Measurements from ENCODE around the gene IRAK4. TPM values are rescaled to one million over a fixed set of nuclear protein-coding genes. Genes with fewer than 3 reads are reported as not detected.
A peak's percentile ranks its signal among the peaks of the same experiment; 100 is the strongest.

The IRAK4 gene
- total and polyA plus RNA-seq, 2 donors, result 30.4 to 43.8 TPM

DNA sequence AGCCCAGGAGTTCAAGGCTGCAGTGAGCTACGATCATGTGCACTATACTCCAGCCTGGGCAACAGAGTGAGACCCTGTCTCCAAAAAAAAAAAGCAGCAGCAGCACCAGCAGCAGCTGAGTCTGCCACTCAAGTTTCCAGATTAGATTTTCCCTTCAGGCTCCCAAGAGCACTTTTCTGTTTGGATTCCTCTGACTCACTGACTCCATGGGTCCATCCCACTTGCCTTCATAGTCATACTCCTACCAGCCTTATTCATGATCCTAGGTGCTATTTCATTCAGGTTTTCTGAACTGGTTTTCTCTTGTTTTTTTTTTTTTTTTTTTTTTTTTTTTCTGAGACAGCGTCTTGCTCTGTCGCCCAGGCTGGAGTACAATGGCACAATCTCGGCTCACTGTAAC, 54.2 kb downstream of the IRAK4 start:
- Histone ChIP-seq H3K4me3 (ENCODE audit: low read length in 2 of 2) (no peak overlapping the region), H3K4me1 (ENCODE audit: control insufficient read depth in 2 of 2, insufficient read depth in 2 of 2, low read length in 2 of 2) (no peaks in the 10 kb centered on the region), H3K27ac (ENCODE audit: low read depth in 1 of 2, low read length in 1 of 2) (no peak overlapping the region), H3K36me3 (ENCODE audit: control insufficient read depth in 2 of 2, insufficient read depth in 2 of 2, low read length in 1 of 2) (no peaks in the 10 kb centered on the region), H3K9me3 (ENCODE audit: control insufficient read depth in 2 of 2, insufficient read depth in 1 of 2, low read length in 1 of 2) (no peaks in the 10 kb centered on the region), H3K27me3 (ENCODE audit: control insufficient read depth in 2 of 2, insufficient read depth in 1 of 2, low read length in 1 of 2) (no peaks in the 10 kb centered on the region)
- 96% methylated on average over 4 of the region's 4 CpGs for WGBS
- DNase-seq (ENCODE audit: low read depth in 6 of 9, low spot score in 9 of 9), result no peak

DNA sequence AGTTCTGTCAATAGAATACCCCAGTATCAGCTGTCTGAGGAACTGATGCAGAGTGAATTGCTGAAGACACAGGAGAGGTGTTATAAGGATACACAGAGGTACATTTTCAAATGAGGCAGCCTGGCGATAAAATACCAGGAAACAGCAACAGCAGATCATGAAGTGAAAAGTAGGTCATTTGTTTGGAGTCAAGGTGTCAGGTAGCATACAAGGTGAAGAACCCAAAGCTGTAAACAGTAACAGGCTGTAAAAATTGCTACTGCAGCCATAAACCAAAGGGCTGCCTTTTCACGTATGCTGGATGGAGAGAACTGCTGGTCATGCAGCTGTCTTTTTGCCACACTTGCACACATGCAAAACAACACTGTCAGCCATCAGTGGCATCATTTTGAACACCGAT, 56.7 kb downstream of the IRAK4 start:
- H3K9me3 ChIP-seq (ENCODE audit: control insufficient read depth in 2 of 2, insufficient read depth in 1 of 2, low read length in 1 of 2), result no peaks in the 10 kb centered on the region
- H3K27me3 ChIP-seq (ENCODE audit: control insufficient read depth in 2 of 2, insufficient read depth in 1 of 2, low read length in 1 of 2), result no peaks in the 10 kb centered on the region
- DNase-seq (ENCODE audit: low read depth in 6 of 9, low spot score in 9 of 9), result no peak
- H3K4me3 ChIP-seq (ENCODE audit: low read length in 2 of 2), result no peak overlapping the region
- no peak overlapping the region for H3K27ac ChIP-seq (ENCODE audit: low read depth in 1 of 2, low read length in 1 of 2)
- no peaks in the 10 kb centered on the region for H3K4me1 ChIP-seq (ENCODE audit: control insufficient read depth in 2 of 2, insufficient read depth in 2 of 2, low read length in 2 of 2)
- H3K36me3 ChIP-seq (ENCODE audit: control insufficient read depth in 2 of 2, insufficient read depth in 2 of 2, low read length in 1 of 2), result no peaks in the 10 kb centered on the region
- 93% methylated on average over 3 of the region's 3 CpGs for WGBS

DNA sequence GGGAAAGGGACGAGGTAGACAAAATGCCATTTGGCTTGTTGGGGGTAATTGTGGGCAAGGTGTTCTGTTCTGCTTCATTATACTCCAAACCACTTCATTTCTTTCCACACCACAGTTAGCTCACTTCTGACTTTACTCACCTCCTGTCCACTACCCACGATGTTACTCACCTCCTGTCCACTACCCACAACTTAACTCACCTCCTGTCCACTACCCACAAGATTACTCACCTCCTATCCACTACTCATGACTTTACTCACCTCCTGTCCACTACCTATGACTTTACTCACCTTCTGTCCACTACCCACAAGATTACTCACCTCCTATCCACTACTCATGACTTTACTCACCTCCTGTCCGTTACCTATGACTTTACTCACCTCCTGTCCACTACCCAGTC, 57.4 kb downstream of the IRAK4 start:
- no peaks in the 10 kb centered on the region for H3K36me3 ChIP-seq (ENCODE audit: control insufficient read depth in 2 of 2, insufficient read depth in 2 of 2, low read length in 1 of 2)

DNA sequence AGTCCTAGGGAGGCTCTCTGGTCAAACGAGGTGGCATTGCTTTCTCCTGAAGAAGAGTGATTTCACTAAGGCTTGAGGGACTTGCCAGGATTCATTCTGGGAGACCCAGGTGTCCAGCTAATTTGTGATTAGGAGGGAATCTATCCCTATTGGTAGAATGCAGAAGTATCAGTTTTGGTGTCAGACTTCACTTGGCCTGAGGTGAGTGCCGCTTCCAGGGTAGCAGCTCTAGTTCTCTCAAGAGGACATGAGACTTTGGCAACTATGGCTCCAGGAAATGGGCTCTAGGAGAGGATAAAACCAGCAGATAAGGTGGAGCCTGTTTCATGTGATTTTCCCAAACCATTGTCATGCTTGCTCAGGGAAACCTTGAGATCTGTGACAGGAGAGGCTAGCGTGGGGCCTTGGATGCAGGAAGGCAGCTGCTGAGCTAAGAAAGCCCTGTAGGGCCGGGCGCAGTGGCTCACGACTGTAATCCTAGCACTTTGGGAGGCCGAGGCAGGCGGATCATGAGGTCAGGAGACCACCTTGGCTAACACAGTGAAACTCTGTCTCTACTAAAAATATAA, 65.5 kb downstream of the IRAK4 start:
- H3K27me3 ChIP-seq (ENCODE audit: control insufficient read depth in 2 of 2, insufficient read depth in 1 of 2, low read length in 1 of 2), result no peaks in the 10 kb centered on the region
- no peaks in the 10 kb centered on the region for H3K36me3 ChIP-seq (ENCODE audit: control insufficient read depth in 2 of 2, insufficient read depth in 2 of 2, low read length in 1 of 2)
- no peaks in the 10 kb centered on the region for H3K9me3 ChIP-seq (ENCODE audit: control insufficient read depth in 2 of 2, insufficient read depth in 1 of 2, low read length in 1 of 2)
- WGBS, result 96% methylated on average over 8 of the region's 8 CpGs
- H3K4me3 ChIP-seq (ENCODE audit: low read length in 2 of 2), result no peak overlapping the region
- no peak for DNase-seq (ENCODE audit: low read depth in 6 of 9, low spot score in 9 of 9)
- no peaks in the 10 kb centered on the region for H3K4me1 ChIP-seq (ENCODE audit: control insufficient read depth in 2 of 2, insufficient read depth in 2 of 2, low read length in 2 of 2)
- no peak overlapping the region for H3K27ac ChIP-seq (ENCODE audit: low read depth in 1 of 2, low read length in 1 of 2)

More for the DNA sequence above, 57.4 kb downstream of the IRAK4 start:
- Histone ChIP-seq H3K27ac (ENCODE audit: low read depth in 1 of 2, low read length in 1 of 2) (no peak overlapping the region), H3K27me3 (ENCODE audit: control insufficient read depth in 2 of 2, insufficient read depth in 1 of 2, low read length in 1 of 2) (no peaks in the 10 kb centered on the region), H3K4me1 (ENCODE audit: control insufficient read depth in 2 of 2, insufficient read depth in 2 of 2, low read length in 2 of 2) (no peaks in the 10 kb centered on the region), H3K4me3 (ENCODE audit: low read length in 2 of 2) (no peak overlapping the region), H3K9me3 (ENCODE audit: control insufficient read depth in 2 of 2, insufficient read depth in 1 of 2, low read length in 1 of 2) (no peaks in the 10 kb centered on the region)
- WGBS, result 94% methylated on average over 3 of the region's 3 CpGs
- DNase-seq (ENCODE audit: low read depth in 6 of 9, low spot score in 9 of 9), result no peak

DNA sequence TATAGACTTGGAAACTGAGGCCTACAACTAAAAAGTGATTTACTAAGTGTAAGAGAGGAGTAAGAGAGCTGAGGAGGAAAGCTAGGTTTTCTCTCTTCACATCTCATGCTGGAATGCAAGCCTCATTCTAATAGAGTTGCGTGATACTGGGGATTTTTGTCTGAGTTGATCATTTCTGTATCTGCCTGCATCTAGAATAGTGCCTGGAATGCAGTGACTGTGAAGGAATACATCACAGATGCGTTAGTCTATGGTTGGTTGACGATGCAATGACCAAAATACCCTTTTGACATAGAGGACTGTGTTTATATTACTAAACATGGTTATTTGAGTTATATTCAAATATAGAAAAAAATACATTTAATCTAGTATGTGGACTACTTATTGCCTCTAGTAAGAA, 67.9 kb downstream of the IRAK4 start:
- H3K36me3 ChIP-seq (ENCODE audit: control insufficient read depth in 2 of 2, insufficient read depth in 2 of 2, low read length in 1 of 2), result no peaks in the 10 kb centered on the region
- H3K9me3 ChIP-seq (ENCODE audit: control insufficient read depth in 2 of 2, insufficient read depth in 1 of 2, low read length in 1 of 2), result no peaks in the 10 kb centered on the region
- no peak for DNase-seq (ENCODE audit: low read depth in 6 of 9, low spot score in 9 of 9)
- no peak overlapping the region for H3K27ac ChIP-seq (ENCODE audit: low read depth in 1 of 2, low read length in 1 of 2)
- no peak overlapping the region for H3K4me3 ChIP-seq (ENCODE audit: low read length in 2 of 2)
- no peaks in the 10 kb centered on the region for H3K27me3 ChIP-seq (ENCODE audit: control insufficient read depth in 2 of 2, insufficient read depth in 1 of 2, low read length in 1 of 2)
- 95% methylated on average over 3 of the region's 3 CpGs for WGBS
- H3K4me1 ChIP-seq (ENCODE audit: control insufficient read depth in 2 of 2, insufficient read depth in 2 of 2, low read length in 2 of 2), result no peaks in the 10 kb centered on the region

DNA sequence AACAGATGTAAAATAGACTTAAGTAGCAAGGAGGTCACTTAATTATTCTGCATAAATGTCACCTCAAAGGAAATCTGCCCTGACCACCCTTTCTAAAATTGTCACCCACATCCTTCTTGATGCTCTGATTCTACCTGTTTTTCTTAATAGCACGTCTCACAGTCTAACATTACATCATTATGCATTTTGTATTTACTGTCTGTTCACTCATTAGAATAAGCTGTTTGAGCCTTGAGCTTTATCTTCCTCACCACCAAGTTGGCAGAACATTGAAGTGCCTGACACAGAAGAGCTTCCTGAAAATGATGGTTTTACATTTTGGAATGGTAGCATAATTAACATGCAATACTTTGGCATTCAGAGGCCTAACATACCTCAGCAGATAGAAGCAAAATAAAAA, 68.3 kb downstream of the IRAK4 start:
- no peak for DNase-seq (ENCODE audit: low read depth in 6 of 9, low spot score in 9 of 9)

DNA sequence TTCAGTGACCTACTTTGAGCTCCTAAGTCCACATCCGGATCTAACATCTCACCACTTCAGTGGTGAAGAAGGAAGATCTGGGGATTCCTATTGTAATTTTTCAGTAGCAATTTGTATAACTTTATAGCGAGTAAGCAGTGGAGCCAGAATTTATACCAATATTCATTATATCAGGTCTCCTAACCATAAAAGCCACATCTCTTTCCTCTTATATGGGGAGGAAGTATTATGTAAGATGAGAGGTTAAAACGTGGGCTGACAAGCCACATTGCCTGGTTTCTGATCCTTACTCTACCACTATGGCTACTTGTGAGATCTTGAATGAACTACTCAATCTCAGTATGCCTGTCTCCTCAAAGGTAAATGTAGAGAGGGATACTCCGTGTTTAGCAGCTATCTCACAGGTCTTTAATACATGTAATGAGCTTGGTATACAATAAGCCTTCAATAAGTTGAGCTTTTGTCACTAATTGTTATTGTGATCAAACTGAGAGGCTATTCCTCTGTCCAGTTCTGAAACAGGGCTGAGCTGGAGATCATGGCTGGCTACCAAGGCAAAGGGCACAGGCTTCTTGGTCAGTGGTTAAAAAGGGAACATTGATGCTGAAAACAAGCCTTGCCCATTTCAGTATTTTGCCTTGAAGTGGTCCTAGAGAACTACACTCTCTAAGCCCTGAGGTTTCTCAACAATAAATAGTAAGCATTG, 73.9 kb downstream of the IRAK4 start:
- DNase-seq (ENCODE audit: low read depth in 6 of 9, low spot score in 9 of 9), result peak in 1 of 9 donors; percentile 10
- Histone ChIP-seq H3K9me3 (ENCODE audit: control insufficient read depth in 2 of 2, insufficient read depth in 1 of 2, low read length in 1 of 2) (no peaks in the 10 kb centered on the region), H3K4me3 (ENCODE audit: low read length in 2 of 2) (no peak overlapping the region), H3K27me3 (ENCODE audit: control insufficient read depth in 2 of 2, insufficient read depth in 1 of 2, low read length in 1 of 2) (peaks cover 3 to 5% of the 10 kb centered on the region in 2 donors), H3K36me3 (ENCODE audit: control insufficient read depth in 2 of 2, insufficient read depth in 2 of 2, low read length in 1 of 2) (no peaks in the 10 kb centered on the region), H3K4me1 (ENCODE audit: control insufficient read depth in 2 of 2, insufficient read depth in 2 of 2, low read length in 2 of 2) (peaks cover 3 to 6% of the 10 kb centered on the region in 2 donors), H3K27ac (ENCODE audit: low read depth in 1 of 2, low read length in 1 of 2) (no peak overlapping the region)
- WGBS, result 37% methylated on average over 4 of the region's 4 CpGs

More for the DNA sequence above, 68.3 kb downstream of the IRAK4 start:
- Histone ChIP-seq H3K27me3 (ENCODE audit: control insufficient read depth in 2 of 2, insufficient read depth in 1 of 2, low read length in 1 of 2) (no peaks in the 10 kb centered on the region), H3K9me3 (ENCODE audit: control insufficient read depth in 2 of 2, insufficient read depth in 1 of 2, low read length in 1 of 2) (no peaks in the 10 kb centered on the region), H3K4me3 (ENCODE audit: low read length in 2 of 2) (no peak overlapping the region), H3K27ac (ENCODE audit: low read depth in 1 of 2, low read length in 1 of 2) (no peak overlapping the region), H3K36me3 (ENCODE audit: control insufficient read depth in 2 of 2, insufficient read depth in 2 of 2, low read length in 1 of 2) (no peaks in the 10 kb centered on the region), H3K4me1 (ENCODE audit: control insufficient read depth in 2 of 2, insufficient read depth in 2 of 2, low read length in 2 of 2) (no peaks in the 10 kb centered on the region)
- 73% methylated on average over 1 of the region's 1 CpG for WGBS

DNA sequence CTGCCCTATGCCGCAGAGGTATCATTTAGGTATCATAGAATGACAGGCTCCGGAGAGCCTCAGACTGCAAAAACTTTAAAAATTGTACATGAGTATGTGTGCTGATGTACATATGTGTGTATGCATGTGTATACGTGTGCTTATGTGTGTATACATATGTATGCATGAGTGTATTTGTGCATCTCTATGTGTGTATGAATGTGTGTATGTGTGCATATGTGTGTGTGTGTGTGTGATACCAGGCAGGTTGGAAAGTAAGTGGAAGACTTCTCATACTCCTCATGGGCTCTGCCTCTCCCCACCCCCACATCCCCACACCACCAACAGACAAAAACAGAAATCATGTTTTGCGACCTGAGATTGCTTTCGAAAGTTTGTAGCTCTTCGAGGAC, 76.5 kb downstream of the IRAK4 start:
- Histone ChIP-seq H3K36me3 (ENCODE audit: control insufficient read depth in 2 of 2, insufficient read depth in 2 of 2, low read length in 1 of 2) (no peaks in the 10 kb centered on the region), H3K27me3 (ENCODE audit: control insufficient read depth in 2 of 2, insufficient read depth in 1 of 2, low read length in 1 of 2) (peaks cover 3 to 5% of the 10 kb centered on the region in 2 donors), H3K27ac (ENCODE audit: low read depth in 1 of 2, low read length in 1 of 2) (peak overlapping the region in 1 of 2 donors; percentile 88), H3K4me1 (ENCODE audit: control insufficient read depth in 2 of 2, insufficient read depth in 2 of 2, low read length in 2 of 2) (peaks cover 3 to 6% of the 10 kb centered on the region in 2 donors), H3K9me3 (ENCODE audit: control insufficient read depth in 2 of 2, insufficient read depth in 1 of 2, low read length in 1 of 2) (no peaks in the 10 kb centered on the region), H3K4me3 (ENCODE audit: low read length in 2 of 2) (peak overlapping the region; percentile 39 to 68)
- WGBS, result 49% methylated on average over 6 of the region's 6 CpGs
- DNase-seq (ENCODE audit: low read depth in 6 of 9, low spot score in 9 of 9), result peak in 2 of 9 donors; percentile 4 to 6

DNA sequence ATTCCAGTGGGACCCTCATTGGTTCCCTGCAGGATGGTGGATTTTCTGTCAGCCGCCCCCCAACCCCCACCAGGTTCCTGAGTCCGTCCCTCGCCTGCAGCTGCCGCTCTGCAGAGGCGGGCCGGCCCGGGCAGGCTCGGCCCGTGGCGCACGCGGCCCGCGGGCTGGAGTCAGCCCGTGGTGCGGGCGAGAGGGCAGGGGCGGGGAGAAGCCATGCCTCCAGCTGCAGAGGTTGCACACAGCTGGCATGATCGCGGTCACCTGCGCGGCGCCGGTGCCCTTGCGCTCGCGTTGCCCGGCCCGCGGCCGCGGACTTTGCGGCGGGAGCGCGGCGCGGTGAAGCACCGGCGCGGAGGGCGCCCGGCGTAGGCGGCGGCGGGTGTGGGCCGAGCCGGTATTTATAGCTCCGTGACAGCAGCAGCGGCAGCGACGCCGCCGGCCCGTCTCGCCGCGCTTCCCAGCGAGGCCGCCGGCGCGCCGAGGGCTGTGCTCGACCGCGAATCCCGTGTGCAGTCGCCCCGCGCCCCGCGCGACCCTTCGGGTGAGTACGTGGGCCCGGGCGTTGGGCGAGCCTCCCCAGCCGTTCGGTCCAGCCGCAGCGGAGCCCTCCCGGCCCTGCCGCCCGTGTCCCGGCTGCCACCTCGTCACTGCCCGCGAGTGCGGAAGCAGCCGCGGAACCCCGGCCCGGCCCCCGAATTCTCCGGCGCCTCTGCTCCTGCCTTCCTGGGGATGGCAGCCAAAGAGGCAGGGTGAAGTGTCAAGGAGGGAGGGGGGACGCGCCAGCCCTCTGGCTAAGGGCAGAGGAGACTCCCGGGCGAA, 77.1 kb downstream of the IRAK4 start, which contains the start of gene TMEM117:
TMEM117 (plus strand) TSS at position 426 of the 819 bp plus-strand sequence.
- Histone ChIP-seq H3K4me3 (ENCODE audit: low read length in 2 of 2) (peak within 1 kb of the TSS; percentile 56 to 68), H3K9me3 (ENCODE audit: control insufficient read depth in 2 of 2, insufficient read depth in 1 of 2, low read length in 1 of 2) (no peaks in the 10 kb centered on the region), H3K27me3 (ENCODE audit: control insufficient read depth in 2 of 2, insufficient read depth in 1 of 2, low read length in 1 of 2) (peaks cover 3 to 5% of the 10 kb centered on the region in 2 donors), H3K27ac (ENCODE audit: low read depth in 1 of 2, low read length in 1 of 2) (peak within 1 kb of the TSS; percentile 60 to 88), H3K4me1 (ENCODE audit: control insufficient read depth in 2 of 2, insufficient read depth in 2 of 2, low read length in 2 of 2) (peaks cover 3 to 6% of the 10 kb centered on the region in 2 donors), H3K36me3 (ENCODE audit: control insufficient read depth in 2 of 2, insufficient read depth in 2 of 2, low read length in 1 of 2) (no peaks in the 10 kb centered on the region)
- under 1% methylated on average over 103 of the region's 103 CpGs for WGBS
- DNase-seq (ENCODE audit: low read depth in 6 of 9, low spot score in 9 of 9), result peak in 7 of 9 donors; percentile 25 to 72 (median 39)

Data from thymus (tissue), 11 donors.